ENCODE measurements around the gene MTF2. TPM values are rescaled to one million over a fixed set of nuclear protein-coding genes. Genes with fewer than 3 reads are reported as not detected.
A peak's percentile ranks its signal among the peaks of the same experiment; 100 is the strongest.
"Not testable (repeated sequence)": the region's sequence is repeated elsewhere in the genome, so short reads cannot be mapped to it uniquely, and the experiment has no call there.

Gene MTF2
- total RNA-seq, result 10 to 100 TPM; 13.3 to 21.4 (median 17.8) TPM

DNA sequence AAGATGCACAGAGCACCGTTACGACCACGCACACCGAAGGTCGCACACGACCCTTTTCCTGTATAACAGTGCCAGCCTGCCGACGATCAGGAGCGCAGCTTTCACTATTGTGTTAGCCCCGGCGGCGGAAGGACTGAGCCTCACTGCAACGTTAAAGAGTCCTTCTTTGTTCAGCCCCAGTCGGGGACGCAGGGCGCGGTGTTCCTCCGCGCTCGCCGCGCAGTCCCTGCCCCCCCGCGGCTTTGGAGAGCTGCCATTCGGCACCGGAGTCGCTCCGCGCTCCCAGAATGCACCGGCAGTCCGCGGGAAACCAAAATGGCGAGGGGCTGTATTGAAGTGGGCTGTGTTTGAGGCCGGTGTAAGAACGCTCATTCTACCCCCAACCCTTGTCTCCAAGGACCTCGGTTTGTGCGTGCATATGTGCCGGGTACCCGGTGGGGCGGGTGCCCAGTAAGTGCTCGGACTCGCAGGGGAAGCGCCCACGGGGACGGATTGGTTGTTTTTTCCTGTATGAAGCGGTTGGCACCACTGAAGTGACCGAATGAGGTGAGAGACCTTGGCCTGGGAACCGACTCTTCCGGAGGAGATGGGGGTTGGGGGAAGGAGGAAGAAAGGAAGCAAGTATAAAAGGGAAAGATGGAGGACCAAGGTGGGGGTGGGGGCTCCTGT is at the start of gene MTF2:
TSS of gene MTF2 (plus strand) at position 298 of the 669 bp plus-strand sequence. CDS start at position 542, 244 bp downstream.
- Histone ChIP-seq H3K36me3 (peaks cover 0 to 10% (median 0%) of the 10 kb centered on the region in 3 donors), H3K27me3 (no peaks in the 10 kb centered on the region), H3K4me1 (peaks cover 0 to 38% (median 15%) of the 10 kb centered on the region in 4 donors), H3K9me3 (no peaks in the 10 kb centered on the region), H3K4me3 (peak within 1 kb of the TSS; percentile 68 to 88 (median 80)), H3K27ac (peak within 1 kb of the TSS; percentile 38 to 90 (median 90))
- 0 to 1% methylated on average over 29 to 49 of the region's 49 CpGs for WGBS, 2 donors
- peak; percentile 68 to 69 for TF ChIP-seq POLR2A (IDR thresholded peaks at IDR 0.05)
- TF ChIP-seq, protein P1, sequence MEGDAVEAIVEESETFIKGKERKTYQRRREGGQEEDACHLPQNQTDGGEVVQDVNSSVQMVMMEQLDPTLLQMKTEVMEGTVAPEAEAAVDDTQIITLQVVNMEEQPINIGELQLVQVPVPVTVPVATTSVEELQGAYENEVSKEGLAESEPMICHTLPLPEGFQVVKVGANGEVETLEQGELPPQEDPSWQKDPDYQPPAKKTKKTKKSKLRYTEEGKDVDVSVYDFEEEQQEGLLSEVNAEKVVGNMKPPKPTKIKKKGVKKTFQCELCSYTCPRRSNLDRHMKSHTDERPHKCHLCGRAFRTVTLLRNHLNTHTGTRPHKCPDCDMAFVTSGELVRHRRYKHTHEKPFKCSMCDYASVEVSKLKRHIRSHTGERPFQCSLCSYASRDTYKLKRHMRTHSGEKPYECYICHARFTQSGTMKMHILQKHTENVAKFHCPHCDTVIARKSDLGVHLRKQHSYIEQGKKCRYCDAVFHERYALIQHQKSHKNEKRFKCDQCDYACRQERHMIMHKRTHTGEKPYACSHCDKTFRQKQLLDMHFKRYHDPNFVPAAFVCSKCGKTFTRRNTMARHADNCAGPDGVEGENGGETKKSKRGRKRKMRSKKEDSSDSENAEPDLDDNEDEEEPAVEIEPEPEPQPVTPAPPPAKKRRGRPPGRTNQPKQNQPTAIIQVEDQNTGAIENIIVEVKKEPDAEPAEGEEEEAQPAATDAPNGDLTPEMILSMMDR (IDR thresholded peaks at IDR 0.05), result peak in 1 of 5 experiments; percentile 20
- peak in 1 of 2 donors; percentile 97 for TF ChIP-seq EP300 (IDR thresholded peaks at IDR 0.05)
- DNase-seq (ENCODE audit: low spot score in 2 of 2), result peak; percentile 86 to 91

DNA sequence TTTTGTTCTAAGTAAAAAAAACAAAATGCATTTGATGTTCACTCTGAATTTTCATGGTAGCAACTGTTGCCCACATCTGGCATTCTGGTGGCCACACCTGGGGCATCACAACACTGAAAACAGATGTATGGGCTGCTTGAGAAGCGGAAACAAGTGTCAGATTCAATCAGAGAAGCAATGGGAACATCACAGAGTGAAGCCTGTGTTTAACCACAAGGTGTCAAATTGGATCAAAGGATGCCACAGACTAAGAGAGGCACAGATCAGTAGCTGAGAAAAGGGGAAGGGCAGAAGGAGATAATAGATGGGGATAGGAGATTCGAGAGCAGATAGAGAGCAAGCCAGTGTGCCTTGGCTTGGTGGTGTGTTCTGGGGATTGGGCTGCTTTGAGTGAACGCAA is 49.8 kb upstream of the MTF2 start:
- TF ChIP-seq, protein P1 (IDR thresholded peaks at IDR 0.05), result no peak
- TF ChIP-seq POLR2A (IDR thresholded peaks at IDR 0.05) (no peak), EP300 (IDR thresholded peaks at IDR 0.05) (no peak)
- Histone ChIP-seq H3K27me3 (no peaks in the 10 kb centered on the region), H3K4me1 (no peaks in the 10 kb centered on the region), H3K27ac (no peak overlapping the region), H3K4me3 (no peak overlapping the region), H3K36me3 (no peaks in the 10 kb centered on the region), H3K9me3 (no peaks in the 10 kb centered on the region)
- no peak for DNase-seq (ENCODE audit: low spot score in 2 of 2)
- WGBS, 2 donors, result 46 to 50% methylated on average over 3 of the region's 3 CpGs

DNA sequence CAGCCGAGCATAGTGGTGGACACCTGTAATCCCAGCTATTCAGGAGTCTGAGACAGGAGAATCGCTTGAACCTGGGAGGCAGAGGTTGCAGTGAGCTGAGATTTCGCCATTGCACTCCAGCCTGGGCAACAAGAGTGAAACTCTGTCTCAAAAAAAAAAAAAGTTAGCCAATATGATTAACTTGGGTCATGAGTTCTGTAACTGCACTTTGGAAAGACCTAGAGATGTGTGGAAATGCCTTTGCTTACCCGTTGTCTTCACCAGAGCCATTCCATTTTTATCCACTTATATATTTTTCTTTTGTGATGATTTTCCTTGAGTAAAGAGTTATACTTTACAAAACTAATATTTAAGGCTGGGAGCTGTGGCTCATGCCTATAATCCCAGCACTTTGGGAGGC is 48.9 kb upstream of the MTF2 start:
- not testable (repeated sequence) for H3K36me3 ChIP-seq; DNase-seq (ENCODE audit: low spot score in 2 of 2); H3K4me3 ChIP-seq; H3K27ac ChIP-seq; H3K27me3 ChIP-seq; H3K4me1 ChIP-seq; H3K9me3 ChIP-seq
- 88 to 94% methylated on average over 4 of the region's 4 CpGs for WGBS, 2 donors

DNA sequence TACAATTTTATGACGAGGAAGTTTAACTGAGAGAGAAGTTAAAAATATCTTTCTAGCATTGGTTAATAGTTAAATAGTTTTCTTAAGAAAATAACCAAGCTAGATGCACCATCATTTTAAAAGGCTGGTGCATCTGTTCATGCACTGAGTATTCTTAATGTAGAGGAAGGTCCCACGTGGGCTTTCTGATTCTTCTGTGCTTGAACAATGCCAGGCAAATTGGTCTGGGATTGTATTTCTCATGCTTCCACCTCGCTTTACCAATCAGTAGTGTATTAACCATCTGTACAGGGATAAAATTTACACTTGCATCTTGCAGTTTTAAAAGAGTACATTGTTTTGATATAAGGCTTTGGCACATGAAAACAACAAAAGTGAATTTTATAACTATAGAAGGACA is 47.4 kb upstream of the MTF2 start:
- H3K27me3 ChIP-seq, result no peaks in the 10 kb centered on the region
- H3K4me3 ChIP-seq, result no peak overlapping the region
- TF ChIP-seq EP300 (IDR thresholded peaks at IDR 0.05) (no peak), POLR2A (IDR thresholded peaks at IDR 0.05) (no peak)
- TF ChIP-seq, protein P1 (IDR thresholded peaks at IDR 0.05), result no peak
- 60 to 70% methylated on average over 3 of the region's 3 CpGs for WGBS, 2 donors
- DNase-seq (ENCODE audit: low spot score in 2 of 2), result no peak
- no peaks in the 10 kb centered on the region for H3K36me3 ChIP-seq
- no peaks in the 10 kb centered on the region for H3K9me3 ChIP-seq
- H3K4me1 ChIP-seq, result no peaks in the 10 kb centered on the region
- H3K27ac ChIP-seq, result no peak overlapping the region

DNA sequence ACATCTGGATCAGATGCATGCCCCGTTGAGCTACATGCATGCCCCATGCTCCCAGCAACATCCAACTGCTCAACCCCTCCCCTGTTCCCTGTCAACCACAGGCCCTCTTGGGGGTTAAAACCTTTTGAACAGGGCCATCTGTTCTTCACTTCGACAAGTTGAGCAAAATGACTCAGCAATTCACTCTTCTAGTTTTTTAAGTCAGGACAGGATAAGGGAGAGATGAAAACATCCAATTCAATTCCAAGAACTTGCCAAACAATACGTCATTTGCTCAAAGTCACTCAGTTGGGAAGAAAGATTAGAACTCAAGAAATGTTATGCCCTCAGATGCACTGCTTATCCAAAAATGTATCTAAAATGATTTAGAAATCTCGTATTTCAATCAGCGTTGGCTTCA is 46.1 kb upstream of the MTF2 start:
- Histone ChIP-seq H3K27ac (no peak overlapping the region), H3K27me3 (no peaks in the 10 kb centered on the region), H3K36me3 (no peaks in the 10 kb centered on the region), H3K4me1 (no peaks in the 10 kb centered on the region), H3K9me3 (no peaks in the 10 kb centered on the region), H3K4me3 (no peak overlapping the region)
- no peak for DNase-seq (ENCODE audit: low spot score in 2 of 2)
- 60 to 67% methylated on average over 5 of the region's 5 CpGs for WGBS, 2 donors
- no peak for TF ChIP-seq POLR2A (IDR thresholded peaks at IDR 0.05)
- TF ChIP-seq EP300 (IDR thresholded peaks at IDR 0.05), result no peak
- TF ChIP-seq, protein P1 (IDR thresholded peaks at IDR 0.05), result no peak

Data from tibial nerve (tissue), 4 donors.